HFFc6 (cell line): ENCODE results near the gene DDIAS. TPM values are rescaled to one million over a fixed set of nuclear protein-coding genes. Genes with fewer than 3 reads are reported as not detected.

Experiments used
- DNase-seq: peaks from one replicate; pipeline ENCODE4 v3.0.0-alpha.2; 2018
- H3K27ac Mint-ChIP-seq: 2 replicates; pipeline ENCODE4 v1.8.0; 2020; ENCODE audit warnings: mild to moderate bottlenecking, mixed read lengths
- H3K27me3 Mint-ChIP-seq: 2 replicates; pipeline ENCODE4 v1.8.0; 2021; ENCODE audit warnings: mild to moderate bottlenecking, moderate library complexity, mixed read lengths; ENCODE audit not compliant: insufficient read depth
- H3K36me3 Mint-ChIP-seq: 2 replicates; pipeline ENCODE4 v1.8.0; 2021; ENCODE audit warnings: low read depth, mixed read lengths
- H3K4me1 Mint-ChIP-seq: 2 replicates; pipeline ENCODE4 v1.8.0; 2020; ENCODE audit warnings: low read depth, mixed read lengths
- H3K4me3 Mint-ChIP-seq: 2 replicates; pipeline ENCODE4 v1.8.0; 2020; ENCODE audit warnings: mild to moderate bottlenecking, moderate library complexity, mixed read lengths
- H3K9me3 Mint-ChIP-seq: 2 replicates; pipeline ENCODE4 v1.8.0; 2020; ENCODE audit warnings: mild to moderate bottlenecking, mixed read lengths
- CTCF ChIP-seq: fragments of 200-600 bp; sonication (generic); IDR thresholded peaks from 2 replicates; pipeline ENCODE4 v1.5.0; 2021; ENCODE audit warnings: antibody characterized with exemption, mild to moderate bottlenecking
- total RNA-seq, 6 experiments: library from RNA; stranded (reverse); fragmentation: NEBNext Ultra II Directional; extraction: Animal tissue kit (Norgen Biotek cat#: 25700); gene quantifications; 2 replicates in 1 of 6; 3 replicates in 5 of 6; pipeline ENCODE4 v1.2.3, GENCODE V29; 2021

The DDIAS gene
- total RNA-seq, 6 experiments from 2014 or later, result 4.7 to 9.7 (median 8.4) TPM

GRCh38 chr11:82858556-82859091, 42.9 kb upstream of the DDIAS start:
- peak overlapping the region; percentile 74 for H3K4me3 Mint-ChIP-seq
- peak; percentile 65 for DNase-seq
- peaks cover 2% of the 10 kb centered on the region; the same call in 1 of the 2 replicates for H3K9me3 Mint-ChIP-seq
- no peaks in the 10 kb centered on the region; the same call in none of the 2 replicates for H3K27me3 Mint-ChIP-seq
- peaks cover 7% of the 10 kb centered on the region for H3K36me3 Mint-ChIP-seq
- peak overlapping the region; percentile 82 for H3K27ac Mint-ChIP-seq
- peaks cover 87% of the 10 kb centered on the region for H3K4me1 Mint-ChIP-seq
- TF ChIP-seq CTCF, result no peak

- no peak for DNase-seq
- Mint-ChIP-seq H3K27ac (no peak overlapping the region), H3K4me3 (no peak overlapping the region)
Measured at GRCh38 chr11:82859750-82860149, 41.8 kb upstream of the DDIAS start.

GRCh38 chr11:82862379-82862778, 39.2 kb upstream of the DDIAS start:
- no peaks in the 10 kb centered on the region for H3K9me3 Mint-ChIP-seq
- H3K36me3 Mint-ChIP-seq, result no peaks in the 10 kb centered on the region
- H3K27me3 Mint-ChIP-seq, result no peaks in the 10 kb centered on the region; the same call in 1 of the 2 replicates
- H3K4me1 Mint-ChIP-seq, result peaks cover 82% of the 10 kb centered on the region
- no peak overlapping the region for H3K4me3 Mint-ChIP-seq
- H3K27ac Mint-ChIP-seq, result no peak overlapping the region
- no peak for TF ChIP-seq CTCF
- no peak for DNase-seq

More at GRCh38 chr11:82859750-82860149, 41.8 kb upstream of the DDIAS start:
- H3K27me3 Mint-ChIP-seq, result no peaks in the 10 kb centered on the region; the same call in none of the 2 replicates
- TF ChIP-seq CTCF, result no peak
- peaks cover 86% of the 10 kb centered on the region for H3K4me1 Mint-ChIP-seq
- no peaks in the 10 kb centered on the region for H3K9me3 Mint-ChIP-seq
- peaks cover 5% of the 10 kb centered on the region for H3K36me3 Mint-ChIP-seq

GRCh38 chr11:82863209-82863608, 38.3 kb upstream of the DDIAS start:
- Mint-ChIP-seq H3K27me3 (no peaks in the 10 kb centered on the region; the same call in 1 of the 2 replicates), H3K9me3 (no peaks in the 10 kb centered on the region), H3K36me3 (no peaks in the 10 kb centered on the region), H3K4me3 (no peak overlapping the region), H3K27ac (no peak overlapping the region), H3K4me1 (peaks cover 79% of the 10 kb centered on the region)
- TF ChIP-seq CTCF, result no peak
- no peak for DNase-seq

GRCh38 chr11:82864268-82864667, 37.3 kb upstream of the DDIAS start:
- DNase-seq, result peak; percentile 51
- Mint-ChIP-seq H3K4me1 (peaks cover 69% of the 10 kb centered on the region), H3K4me3 (no peak overlapping the region), H3K27me3 (no peaks in the 10 kb centered on the region), H3K27ac (peak overlapping the region; percentile 54), H3K9me3 (no peaks in the 10 kb centered on the region), H3K36me3 (no peaks in the 10 kb centered on the region)
- peak; percentile 81 for TF ChIP-seq CTCF
